Upper lobe of left lung (tissue), 4 donors: ENCODE data around the gene RESP18.

Source experiments
- EP300 ChIP-seq, 4 donors: sonication (generic); formaldehyde crosslinking; IDR thresholded peaks; one replicate each; pipeline ENCODE4 v1.5.1; 2017; ENCODE audit warnings: antibody characterized with exemption in 4 of 4, control low read depth in 2 of 4
- POLR2A ChIP-seq, 4 donors: fragments of 450-650 bp; IDR thresholded peaks; one replicate each; pipeline ENCODE4 v1.5.1; 2016 to 2017; ENCODE audit warnings: antibody characterized with exemption in 4 of 4, mild to moderate bottlenecking in 2 of 4
- TF ChIP-seq, protein P1 (sequence below), 6 experiments: fragments of 450-650 bp in 4 of 6; fragments of 200-600 bp in 2 of 6; sonication (generic) in 2 of 6; IDR thresholded peaks; one replicate each; pipeline ENCODE4 v1.5.1; 2016 to 2019; ENCODE audit warnings: antibody characterized with exemption in 6 of 6

DNA sequence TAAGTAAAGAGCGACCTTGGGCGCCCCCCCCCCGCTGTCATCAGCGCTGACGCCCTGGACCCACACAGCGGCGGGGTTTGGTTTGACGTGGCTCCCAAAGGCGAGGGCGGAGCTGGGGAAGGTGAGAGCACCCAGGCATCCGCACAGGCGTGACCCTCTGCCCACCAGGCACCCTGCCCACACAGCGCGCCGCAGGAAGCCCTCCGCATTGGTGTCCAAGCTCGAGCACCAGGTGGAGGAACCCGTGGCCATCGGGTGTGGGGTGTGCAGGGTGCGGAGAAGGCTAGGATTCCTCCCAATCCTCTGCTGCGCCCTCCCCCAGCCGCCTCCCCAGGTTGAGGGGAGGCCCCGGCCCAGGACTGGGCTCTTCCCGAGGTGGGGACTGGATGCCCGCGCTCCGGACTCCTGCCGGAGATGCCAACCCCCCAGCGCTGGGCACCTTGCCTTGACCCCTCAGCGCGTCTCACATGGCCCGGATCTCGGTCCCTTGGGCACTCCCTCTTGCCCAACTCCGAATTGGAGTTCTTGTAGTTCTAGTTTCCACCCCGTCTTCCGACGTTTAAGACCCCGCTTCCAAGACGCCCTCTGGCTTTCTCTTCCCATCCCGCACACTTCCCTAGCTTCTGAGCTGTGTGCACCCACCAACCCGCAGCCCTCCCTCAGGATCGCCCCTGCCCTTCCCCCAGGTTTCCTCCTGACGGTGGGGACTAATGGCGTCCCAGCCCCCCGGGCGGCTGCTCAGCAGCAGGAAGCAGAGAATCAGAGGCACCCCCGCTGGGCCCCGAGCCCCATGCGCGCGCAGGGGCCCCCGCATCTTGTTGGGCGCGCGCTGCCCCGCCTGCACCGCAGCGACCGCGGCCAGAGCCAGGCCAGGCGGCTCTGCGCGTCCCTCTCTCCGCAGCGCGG is 25.9 kb upstream of the RESP18 start:
- TF ChIP-seq POLR2A (IDR thresholded peaks at IDR 0.05) = no peak
- TF ChIP-seq, protein P1, sequence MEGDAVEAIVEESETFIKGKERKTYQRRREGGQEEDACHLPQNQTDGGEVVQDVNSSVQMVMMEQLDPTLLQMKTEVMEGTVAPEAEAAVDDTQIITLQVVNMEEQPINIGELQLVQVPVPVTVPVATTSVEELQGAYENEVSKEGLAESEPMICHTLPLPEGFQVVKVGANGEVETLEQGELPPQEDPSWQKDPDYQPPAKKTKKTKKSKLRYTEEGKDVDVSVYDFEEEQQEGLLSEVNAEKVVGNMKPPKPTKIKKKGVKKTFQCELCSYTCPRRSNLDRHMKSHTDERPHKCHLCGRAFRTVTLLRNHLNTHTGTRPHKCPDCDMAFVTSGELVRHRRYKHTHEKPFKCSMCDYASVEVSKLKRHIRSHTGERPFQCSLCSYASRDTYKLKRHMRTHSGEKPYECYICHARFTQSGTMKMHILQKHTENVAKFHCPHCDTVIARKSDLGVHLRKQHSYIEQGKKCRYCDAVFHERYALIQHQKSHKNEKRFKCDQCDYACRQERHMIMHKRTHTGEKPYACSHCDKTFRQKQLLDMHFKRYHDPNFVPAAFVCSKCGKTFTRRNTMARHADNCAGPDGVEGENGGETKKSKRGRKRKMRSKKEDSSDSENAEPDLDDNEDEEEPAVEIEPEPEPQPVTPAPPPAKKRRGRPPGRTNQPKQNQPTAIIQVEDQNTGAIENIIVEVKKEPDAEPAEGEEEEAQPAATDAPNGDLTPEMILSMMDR (IDR thresholded peaks at IDR 0.05) = no peak
- TF ChIP-seq EP300 (IDR thresholded peaks at IDR 0.05) = no peak
